Cardiac muscle cell (in vitro differentiated cells and primary cell): ENCODE data around the gene ANKRD37. TPM values are rescaled to one million over a fixed set of nuclear protein-coding genes. Genes with fewer than 3 reads are reported as not detected.

Source experiments
- DNase-seq, 2 donors: peaks; one replicate each; pipeline versions ENCODE4 v3.0.0 to v3.0.0-alpha.2; 2010 to 2017; ENCODE audit warnings: low read depth in 1 of 2, low spot score in 1 of 2
- H3K27ac ChIP-seq: fragments of 200-600 bp; sonication (generic); 2 replicates; pipeline ENCODE4 v1.5.1; 2016
- H3K27me3 ChIP-seq: fragments of 200-600 bp; sonication (generic); 2 replicates; pipeline ENCODE4 v1.6.0; 2016; ENCODE audit warnings: control low read depth
- H3K36me3 ChIP-seq: fragments of 200-600 bp; sonication (generic); 2 replicates; pipeline ENCODE4 v1.5.1; 2016; ENCODE audit warnings: control low read depth
- H3K4me1 ChIP-seq: fragments of 200-600 bp; sonication (generic); 2 replicates; pipeline ENCODE4 v1.8.1; 2017; ENCODE audit warnings: low read depth, mild to moderate bottlenecking, mixed run types
- H3K4me3 ChIP-seq: fragments of 200-600 bp; sonication (generic); 2 replicates; pipeline ENCODE4 v1.5.1; 2016; ENCODE audit warnings: mild to moderate bottlenecking
- H3K9me3 ChIP-seq: fragments of 200-600 bp; sonication (generic); 2 replicates; pipeline ENCODE4 v1.5.1; 2017; ENCODE audit warnings: low read depth, mild to moderate bottlenecking, control low read depth
- polyA plus RNA-seq: library from polyadenylated mRNA; unstranded; fragments of >200 nt; fragmentation: Nextera tagmentation; extraction: Ambion mirVana; gene quantifications from 2 replicates; pipeline ENCODE4 v1.2.1, GENCODE V29; 2016
- total RNA-seq: library from RNA; depleted of rRNA; stranded (reverse); fragments of >200 nt; gene quantifications from 2 replicates; pipeline ENCODE4 v1.2.3, GENCODE V29; 2016
- TF ChIP-seq, protein P1 (sequence below): IDR thresholded peaks from 2 replicates; pipeline ENCODE4 v1.5.1; 2012; ENCODE audit warnings: low read depth, mild to moderate bottlenecking, low read length

The ANKRD37 gene
- total and polyA plus RNA-seq, 2 experiments from 2014 or later = 3.8 to 18.1 TPM

DNA sequence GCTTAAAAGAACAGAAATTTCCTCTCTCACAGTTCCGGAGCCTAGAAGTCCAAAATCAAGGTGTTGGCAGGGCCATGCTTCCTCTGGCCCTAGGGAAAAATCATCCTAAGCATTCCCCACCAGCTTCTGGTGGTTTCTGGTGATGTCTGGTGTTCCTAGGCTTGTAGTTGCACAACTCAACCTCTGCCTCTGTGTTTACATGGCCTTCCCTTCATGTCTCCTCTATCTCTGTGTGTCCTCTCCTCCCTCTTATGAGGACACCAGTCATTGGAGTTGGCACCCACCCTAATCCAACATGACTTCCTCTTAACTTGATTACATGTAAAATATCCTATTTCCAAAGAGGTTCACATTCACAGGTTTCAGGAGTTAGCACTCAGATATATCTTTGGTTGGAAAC lies 16.3 kb upstream of the ANKRD37 start:
- TF ChIP-seq, protein P1, sequence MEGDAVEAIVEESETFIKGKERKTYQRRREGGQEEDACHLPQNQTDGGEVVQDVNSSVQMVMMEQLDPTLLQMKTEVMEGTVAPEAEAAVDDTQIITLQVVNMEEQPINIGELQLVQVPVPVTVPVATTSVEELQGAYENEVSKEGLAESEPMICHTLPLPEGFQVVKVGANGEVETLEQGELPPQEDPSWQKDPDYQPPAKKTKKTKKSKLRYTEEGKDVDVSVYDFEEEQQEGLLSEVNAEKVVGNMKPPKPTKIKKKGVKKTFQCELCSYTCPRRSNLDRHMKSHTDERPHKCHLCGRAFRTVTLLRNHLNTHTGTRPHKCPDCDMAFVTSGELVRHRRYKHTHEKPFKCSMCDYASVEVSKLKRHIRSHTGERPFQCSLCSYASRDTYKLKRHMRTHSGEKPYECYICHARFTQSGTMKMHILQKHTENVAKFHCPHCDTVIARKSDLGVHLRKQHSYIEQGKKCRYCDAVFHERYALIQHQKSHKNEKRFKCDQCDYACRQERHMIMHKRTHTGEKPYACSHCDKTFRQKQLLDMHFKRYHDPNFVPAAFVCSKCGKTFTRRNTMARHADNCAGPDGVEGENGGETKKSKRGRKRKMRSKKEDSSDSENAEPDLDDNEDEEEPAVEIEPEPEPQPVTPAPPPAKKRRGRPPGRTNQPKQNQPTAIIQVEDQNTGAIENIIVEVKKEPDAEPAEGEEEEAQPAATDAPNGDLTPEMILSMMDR = no peak
- H3K27ac ChIP-seq = no peak overlapping the region
- H3K9me3 ChIP-seq = no peaks in the 10 kb centered on the region
- no peak for DNase-seq
- H3K27me3 ChIP-seq = no peaks in the 10 kb centered on the region
- no peaks in the 10 kb centered on the region for H3K36me3 ChIP-seq
- H3K4me1 ChIP-seq = no peaks in the 10 kb centered on the region
- no peak overlapping the region for H3K4me3 ChIP-seq

DNA sequence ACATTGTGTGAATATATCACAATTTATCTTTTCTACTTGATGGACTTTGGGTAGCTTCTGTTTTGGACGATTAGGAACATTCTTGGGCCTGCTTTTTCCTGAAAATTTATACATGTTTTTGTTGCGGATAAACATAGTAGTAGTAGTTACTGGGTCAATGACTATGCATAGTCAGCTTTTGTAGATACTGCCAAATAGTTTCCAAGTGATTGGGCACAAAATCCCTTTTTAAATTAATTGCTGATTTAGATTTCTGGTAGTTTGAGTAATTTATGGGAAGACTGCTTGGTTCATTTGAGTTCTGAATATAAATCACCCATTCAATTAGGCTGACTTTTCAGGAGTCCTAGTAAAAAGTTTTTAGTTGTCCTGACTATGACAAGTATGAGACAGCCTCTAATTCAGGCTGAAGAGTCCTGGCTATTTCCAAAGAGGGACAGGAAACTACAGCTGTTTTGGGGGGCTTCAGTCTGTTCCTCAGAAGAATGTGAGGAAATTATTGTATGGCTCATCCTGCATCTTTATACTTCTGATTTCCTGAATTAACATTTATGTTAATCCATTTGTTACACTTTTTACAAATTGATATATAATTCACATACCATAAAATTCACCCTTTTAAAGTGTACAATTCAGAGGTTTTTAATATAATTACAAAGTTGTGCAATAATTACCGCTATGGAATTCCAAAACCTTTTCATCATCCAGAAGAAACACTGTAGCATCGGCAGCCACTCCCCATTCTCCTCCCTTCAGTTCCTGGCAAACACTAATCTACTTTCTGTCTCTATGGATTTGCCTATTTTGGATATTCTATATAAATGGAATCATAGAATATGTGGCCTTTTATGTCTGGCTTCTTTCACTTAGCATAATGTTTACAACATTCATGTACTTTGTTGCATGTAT lies 15.1 kb upstream of the ANKRD37 start:
- Histone ChIP-seq H3K27me3 (no peaks in the 10 kb centered on the region), H3K4me1 (no peaks in the 10 kb centered on the region), H3K36me3 (no peaks in the 10 kb centered on the region), H3K9me3 (no peaks in the 10 kb centered on the region), H3K4me3 (no peak overlapping the region), H3K27ac (no peak overlapping the region)
- TF ChIP-seq, protein P1 = no peak
- peak in 1 of 2 donors; percentile 62 for DNase-seq

DNA sequence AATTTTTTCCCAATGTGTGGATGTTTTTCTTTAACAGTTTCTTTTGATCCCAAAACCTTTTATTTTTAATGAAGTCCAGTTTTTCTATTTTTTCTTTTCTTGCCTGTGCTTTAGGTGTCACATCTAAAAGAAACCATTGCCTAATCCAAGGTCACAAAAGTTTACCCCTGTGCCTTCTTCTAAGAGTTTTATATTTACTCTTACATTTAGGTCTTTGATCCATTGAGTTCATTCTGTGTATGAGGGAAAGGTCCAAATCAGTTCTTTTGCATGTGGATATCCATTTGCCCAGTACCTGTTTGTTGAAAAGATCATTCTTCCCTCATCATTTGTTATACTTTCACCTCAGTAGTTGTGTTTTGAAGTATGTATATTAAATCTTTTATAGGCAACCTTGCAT lies 13.9 kb upstream of the ANKRD37 start:
- DNase-seq = no peak
- Histone ChIP-seq H3K36me3 (no peaks in the 10 kb centered on the region), H3K27ac (no peak overlapping the region), H3K9me3 (no peaks in the 10 kb centered on the region), H3K4me3 (no peak overlapping the region), H3K27me3 (no peaks in the 10 kb centered on the region), H3K4me1 (no peaks in the 10 kb centered on the region)
- TF ChIP-seq, protein P1 = no peak

DNA sequence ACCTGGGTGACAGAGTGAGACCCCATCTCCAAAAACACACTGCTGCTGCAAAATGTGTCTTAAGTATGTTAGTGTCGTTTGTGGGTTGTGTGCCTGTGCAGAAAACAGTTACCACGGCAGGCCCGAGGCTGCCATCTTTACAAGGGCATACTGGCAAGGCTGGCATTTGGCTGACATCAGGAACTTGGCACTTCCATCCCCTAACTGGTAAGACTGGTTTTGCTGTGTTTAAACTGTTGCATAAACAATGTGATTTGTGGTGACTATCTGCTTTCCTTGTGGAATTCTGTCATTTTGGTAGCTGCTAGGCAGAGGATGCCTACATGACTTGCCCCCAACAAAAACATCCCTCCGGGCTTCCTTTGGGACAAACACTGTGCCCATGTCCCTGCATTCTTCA lies 13.2 kb upstream of the ANKRD37 start:
- no peaks in the 10 kb centered on the region for H3K9me3 ChIP-seq
- no peak for DNase-seq
- no peak overlapping the region for H3K27ac ChIP-seq
- TF ChIP-seq, protein P1 = no peak
- H3K4me3 ChIP-seq = no peak overlapping the region
- no peaks in the 10 kb centered on the region for H3K27me3 ChIP-seq
- no peaks in the 10 kb centered on the region for H3K4me1 ChIP-seq
- no peaks in the 10 kb centered on the region for H3K36me3 ChIP-seq

DNA sequence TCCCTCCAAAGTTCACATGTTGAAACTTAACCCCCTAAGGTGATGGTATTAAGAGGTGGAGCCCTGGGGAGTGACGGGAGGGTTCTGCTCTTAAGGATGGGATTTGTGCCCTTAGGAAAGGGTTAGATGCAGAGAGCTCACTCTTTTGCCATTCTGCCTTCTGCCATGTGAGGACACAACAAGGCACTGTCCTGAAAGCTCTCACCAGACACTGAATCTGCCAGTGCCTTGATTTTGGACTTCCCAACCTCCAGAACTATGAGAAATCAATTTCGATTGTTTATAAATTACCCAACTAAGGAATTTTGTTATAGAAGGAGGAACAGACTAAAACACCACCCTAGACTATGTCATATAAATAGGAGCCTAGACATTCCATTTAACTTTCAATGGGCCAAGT lies 12.6 kb upstream of the ANKRD37 start:
- Histone ChIP-seq H3K4me3 (no peak overlapping the region), H3K27ac (no peak overlapping the region), H3K36me3 (no peaks in the 10 kb centered on the region), H3K27me3 (no peaks in the 10 kb centered on the region), H3K4me1 (no peaks in the 10 kb centered on the region), H3K9me3 (no peaks in the 10 kb centered on the region)
- DNase-seq = no peak
- TF ChIP-seq, protein P1 = no peak
